Natural killer cell (primary cell): ENCODE measurements around the gene PARD6G. TPM values are rescaled to one million over a fixed set of nuclear protein-coding genes. Genes with fewer than 3 reads are reported as not detected.

ENCODE experiments used
- ATAC-seq, 3 donors: fragments of 150-1000 bp in 2 of 3; fragments of 200-7000 bp in 1 of 3; cut with Tn5 transposase; 1 replicate in 1 of 3; 2 replicates in 2 of 3; pipeline ENCODE4 v1.10.0; 2021; ENCODE audit warnings: mild to moderate bottlenecking in 2 of 3, moderate library complexity in 2 of 3
- DNase-seq, 2 donors: peaks; one replicate each; pipeline versions ENCODE4 v3.0.0 to v3.0.0-alpha.2; 2013 to 2021; ENCODE audit warnings: mixed read lengths in 1 of 2
- H3K27ac ChIP-seq: one replicate; pipeline ENCODE4 v1.5.1; 2013; ENCODE audit warnings: mild to moderate bottlenecking, low read length
- H3K27me3 ChIP-seq: one replicate; pipeline ENCODE4 v1.6.1; 2013; ENCODE audit warnings: low read length; ENCODE audit not compliant: control insufficient read depth, insufficient read depth
- H3K36me3 ChIP-seq: one replicate; pipeline ENCODE4 v1.6.1; 2013; ENCODE audit warnings: low read length; ENCODE audit not compliant: control insufficient read depth, insufficient read depth
- H3K4me1 ChIP-seq: one replicate; pipeline ENCODE4 v1.6.1; 2013; ENCODE audit warnings: low read length; ENCODE audit not compliant: control insufficient read depth, insufficient read depth
- H3K4me3 ChIP-seq: one replicate; pipeline ENCODE4 v1.5.1; 2013; ENCODE audit warnings: low read length
- H3K9me3 ChIP-seq: one replicate; pipeline ENCODE4 v1.6.1; 2013; ENCODE audit warnings: low read length; ENCODE audit not compliant: control insufficient read depth, insufficient read depth
- H3K27ac Mint-ChIP-seq, 2 donors: one replicate each; pipeline ENCODE4 v1.8.0; 2022; ENCODE audit warnings: mild to moderate bottlenecking in 2 of 2, mixed read lengths in 2 of 2, moderate library complexity in 1 of 2
- H3K27me3 Mint-ChIP-seq, 2 donors: one replicate each; pipeline ENCODE4 v1.8.0; 2022; ENCODE audit warnings: low read depth in 2 of 2, mixed read lengths in 2 of 2
- H3K36me3 Mint-ChIP-seq: one replicate; pipeline ENCODE4 v1.8.0; 2022; ENCODE audit warnings: mixed read lengths
- H3K4me1 Mint-ChIP-seq, 2 donors: one replicate each; pipeline ENCODE4 v1.8.0; 2022; ENCODE audit warnings: mixed read lengths in 2 of 2
- H3K4me3 Mint-ChIP-seq: one replicate; pipeline ENCODE4 v1.8.0; 2022; ENCODE audit warnings: mild to moderate bottlenecking, moderate library complexity, mixed read lengths
- H3K9me3 Mint-ChIP-seq, 2 donors: one replicate each; pipeline ENCODE4 v1.8.0; 2022; ENCODE audit warnings: mixed read lengths in 2 of 2
- WGBS: methylation state at CpG from one replicate; pipeline ENCODE4 v1.1.7; 2013; ENCODE audit warnings: missing lambda C conversion rate; ENCODE audit not compliant: insufficient coverage; 5-methylcytosine and 5-hydroxymethylcytosine counted together
- intact Hi-C: fragments of 100-400 bp; cut with micrococcal nuclease; formaldehyde crosslinking; loops from one replicate; pipeline ENCODE4 v1.14.2; 2022
- total RNA-seq, 4 donors: library from RNA; stranded (reverse); fragments of 120-200 nt in 1 of 4; gene quantifications; one replicate each; pipeline versions ENCODE4 v1.2.3 to v1.2.4, GENCODE V29; 2013 to 2022
- TF ChIP-seq, protein P1 (sequence below): fragments of 200-600 bp; IDR thresholded peaks from one replicate; pipeline ENCODE4 v1.8.0; 2022; ENCODE audit warnings: antibody characterized with exemption

Gene PARD6G
- total RNA-seq, 3 donors from 2014 or later (not counting 1 experiment from before 2014, with no cell fraction given) = not detected

DNA sequence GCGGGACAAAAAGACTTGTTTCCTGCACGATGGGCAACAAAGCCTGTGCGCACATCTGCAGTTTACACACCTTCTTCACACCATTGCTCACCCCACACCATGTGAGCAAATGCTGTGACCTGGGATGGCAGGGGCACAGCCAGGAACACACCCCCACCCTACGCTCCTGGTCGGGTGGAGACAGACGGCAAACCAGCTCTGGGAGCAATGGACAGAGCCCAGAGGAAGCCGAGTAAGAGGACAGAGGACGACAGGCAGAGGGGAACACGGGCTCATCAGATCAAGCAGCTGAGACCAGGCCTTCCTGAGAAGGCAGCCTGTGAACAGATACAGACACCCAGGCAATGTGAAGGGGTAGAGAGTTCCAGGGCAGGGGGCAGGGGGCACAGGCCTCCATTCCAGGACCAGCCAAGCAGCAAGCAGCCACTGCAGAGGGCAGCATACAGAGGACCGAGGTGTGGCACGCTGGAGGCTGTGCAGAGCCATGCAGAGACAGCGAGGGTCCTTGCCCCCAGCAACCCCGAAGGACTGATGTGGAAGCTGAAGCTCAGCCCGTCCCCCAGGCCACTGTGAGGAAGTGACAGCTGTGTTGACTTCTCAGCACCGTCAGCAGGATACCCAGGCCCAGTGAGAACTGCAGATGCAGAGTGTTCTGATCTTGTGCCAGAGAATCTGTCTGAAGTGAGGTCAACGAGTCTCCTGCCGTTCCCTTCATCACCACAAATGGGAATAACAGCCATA, 46.2 kb downstream of the PARD6G start:
- WGBS = 79% methylated on average over 17 of the region's 17 CpGs
- intact Hi-C loops = no loop called here
- no peaks in the 10 kb centered on the region for H3K36me3 Mint-ChIP-seq
- Histone ChIP-seq H3K27ac (no peak overlapping the region), H3K27me3 (no peaks in the 10 kb centered on the region), H3K4me1 (no peaks in the 10 kb centered on the region), H3K9me3 (no peaks in the 10 kb centered on the region), H3K36me3 (no peaks in the 10 kb centered on the region), H3K4me3 (no peak overlapping the region)
- peaks cover 9% of the 10 kb centered on the region in 2 donors for H3K27me3 Mint-ChIP-seq
- no peak overlapping the region for H3K27ac Mint-ChIP-seq
- ATAC-seq (no peak), DNase-seq (no peak)
- no peaks in the 10 kb centered on the region for H3K4me1 Mint-ChIP-seq
- H3K4me3 Mint-ChIP-seq = no peak overlapping the region
- no peaks in the 10 kb centered on the region for H3K9me3 Mint-ChIP-seq
- TF ChIP-seq, protein P1, sequence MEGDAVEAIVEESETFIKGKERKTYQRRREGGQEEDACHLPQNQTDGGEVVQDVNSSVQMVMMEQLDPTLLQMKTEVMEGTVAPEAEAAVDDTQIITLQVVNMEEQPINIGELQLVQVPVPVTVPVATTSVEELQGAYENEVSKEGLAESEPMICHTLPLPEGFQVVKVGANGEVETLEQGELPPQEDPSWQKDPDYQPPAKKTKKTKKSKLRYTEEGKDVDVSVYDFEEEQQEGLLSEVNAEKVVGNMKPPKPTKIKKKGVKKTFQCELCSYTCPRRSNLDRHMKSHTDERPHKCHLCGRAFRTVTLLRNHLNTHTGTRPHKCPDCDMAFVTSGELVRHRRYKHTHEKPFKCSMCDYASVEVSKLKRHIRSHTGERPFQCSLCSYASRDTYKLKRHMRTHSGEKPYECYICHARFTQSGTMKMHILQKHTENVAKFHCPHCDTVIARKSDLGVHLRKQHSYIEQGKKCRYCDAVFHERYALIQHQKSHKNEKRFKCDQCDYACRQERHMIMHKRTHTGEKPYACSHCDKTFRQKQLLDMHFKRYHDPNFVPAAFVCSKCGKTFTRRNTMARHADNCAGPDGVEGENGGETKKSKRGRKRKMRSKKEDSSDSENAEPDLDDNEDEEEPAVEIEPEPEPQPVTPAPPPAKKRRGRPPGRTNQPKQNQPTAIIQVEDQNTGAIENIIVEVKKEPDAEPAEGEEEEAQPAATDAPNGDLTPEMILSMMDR = no peak

DNA sequence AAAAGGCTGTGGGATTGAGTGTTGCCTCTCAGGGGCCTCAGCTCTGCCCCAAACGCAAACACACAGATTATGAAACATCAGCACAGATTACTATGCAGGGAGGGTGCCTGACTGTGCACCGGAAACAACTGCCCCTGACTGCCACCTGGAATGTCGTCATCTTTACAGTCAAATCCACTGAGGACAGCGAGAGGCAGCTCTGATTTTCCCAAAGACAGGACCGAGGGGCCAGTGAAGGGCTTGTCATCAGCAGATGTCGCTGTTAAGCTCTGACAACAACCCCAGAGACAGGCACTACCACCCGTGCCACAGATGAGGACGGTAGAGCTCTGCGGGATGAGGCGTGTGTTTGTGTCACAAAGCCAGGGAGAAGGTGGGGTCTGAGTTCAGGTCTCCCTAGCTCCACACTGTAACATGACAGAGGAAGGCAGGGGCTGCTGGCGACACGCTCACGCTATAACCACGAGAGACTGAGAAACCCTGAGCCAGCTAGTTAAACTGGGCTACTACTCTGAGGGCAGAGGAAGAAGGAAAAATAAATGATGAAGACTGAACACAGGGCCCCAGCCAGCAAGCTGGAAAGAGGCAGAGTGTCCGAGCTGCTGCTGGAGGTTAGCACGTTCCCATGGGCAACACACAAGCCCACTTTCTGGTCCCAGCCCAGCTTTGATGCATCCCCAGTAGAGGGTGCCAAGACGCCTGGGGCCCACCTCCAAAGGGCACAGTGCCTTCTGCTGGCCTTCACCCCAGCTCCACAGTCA, 47.0 kb downstream of the PARD6G start:
- DNase-seq = no peak
- Mint-ChIP-seq H3K27me3 (peaks cover 9 to 10% of the 10 kb centered on the region in 2 donors), H3K4me3 (no peak overlapping the region), H3K36me3 (no peaks in the 10 kb centered on the region), H3K9me3 (no peaks in the 10 kb centered on the region), H3K27ac (no peak overlapping the region), H3K4me1 (no peaks in the 10 kb centered on the region)
- H3K9me3 ChIP-seq = no peaks in the 10 kb centered on the region
- ATAC-seq = no peak
- TF ChIP-seq, protein P1 = no peak
- intact Hi-C loops = no loop called here
- H3K4me3 ChIP-seq = no peak overlapping the region
- WGBS = 81% methylated on average over 17 of the region's 17 CpGs
- no peaks in the 10 kb centered on the region for H3K27me3 ChIP-seq
- no peaks in the 10 kb centered on the region for H3K36me3 ChIP-seq
- no peak overlapping the region for H3K27ac ChIP-seq
- H3K4me1 ChIP-seq = no peaks in the 10 kb centered on the region

DNA sequence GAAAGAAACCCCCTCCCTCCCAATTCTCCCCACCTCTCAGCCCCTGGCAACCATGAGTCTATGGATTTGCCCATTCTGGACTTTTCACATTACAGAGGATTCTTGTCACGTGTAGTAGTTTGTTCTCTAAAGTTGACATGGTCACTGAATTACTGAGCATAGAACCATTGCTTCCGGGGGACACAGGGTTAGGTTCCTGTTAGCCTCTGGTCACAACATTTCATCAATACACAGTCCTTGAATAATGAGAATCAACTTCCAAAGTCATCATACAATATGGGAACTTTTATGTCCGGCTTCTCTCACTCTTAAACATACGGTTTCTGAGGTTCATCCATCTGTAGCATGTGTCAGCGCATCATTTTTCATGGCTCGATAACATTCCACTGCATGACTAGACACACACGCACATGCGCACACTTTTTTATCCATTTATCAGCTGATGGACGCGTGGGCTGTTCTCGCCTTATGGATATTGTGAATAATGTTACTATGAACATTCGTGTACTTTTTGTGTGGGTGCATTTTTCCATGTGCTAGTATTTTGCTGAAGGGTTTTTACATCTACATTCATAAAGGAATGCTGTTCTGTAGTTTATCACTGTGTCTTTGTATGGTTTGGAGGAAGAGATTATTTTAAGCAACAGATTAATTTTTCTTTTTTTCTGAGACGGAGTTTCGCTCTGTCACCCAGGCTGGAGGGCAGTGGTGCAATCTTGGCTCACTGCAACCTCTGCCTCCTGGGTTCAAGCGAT, 48.1 kb downstream of the PARD6G start:
- Histone ChIP-seq H3K9me3 (no peaks in the 10 kb centered on the region), H3K4me1 (no peaks in the 10 kb centered on the region), H3K36me3 (no peaks in the 10 kb centered on the region), H3K27me3 (no peaks in the 10 kb centered on the region), H3K27ac (no peak overlapping the region), H3K4me3 (no peak overlapping the region)
- intact Hi-C loops = no loop called here
- Mint-ChIP-seq H3K36me3 (no peaks in the 10 kb centered on the region), H3K4me3 (no peak overlapping the region), H3K4me1 (no peaks in the 10 kb centered on the region), H3K9me3 (no peaks in the 10 kb centered on the region), H3K27ac (no peak overlapping the region), H3K27me3 (peaks cover 15 to 20% of the 10 kb centered on the region in 2 donors)
- WGBS = 94% methylated on average over 11 of the region's 15 CpGs
- DNase-seq (no peak), ATAC-seq (no peak)
- TF ChIP-seq, protein P1 = no peak
